ENCODE data around the gene NGLY1. TPM values are rescaled to one million over a fixed set of nuclear protein-coding genes. Genes with fewer than 3 reads are reported as not detected.

Gene NGLY1
- total and polyA plus RNA-seq, 9 of the 15 experiments (the other 6 are each of a cell fraction or from before 2014, with no cell fraction given): 52.2 to 124 (median 87.6) TPM

DNA sequence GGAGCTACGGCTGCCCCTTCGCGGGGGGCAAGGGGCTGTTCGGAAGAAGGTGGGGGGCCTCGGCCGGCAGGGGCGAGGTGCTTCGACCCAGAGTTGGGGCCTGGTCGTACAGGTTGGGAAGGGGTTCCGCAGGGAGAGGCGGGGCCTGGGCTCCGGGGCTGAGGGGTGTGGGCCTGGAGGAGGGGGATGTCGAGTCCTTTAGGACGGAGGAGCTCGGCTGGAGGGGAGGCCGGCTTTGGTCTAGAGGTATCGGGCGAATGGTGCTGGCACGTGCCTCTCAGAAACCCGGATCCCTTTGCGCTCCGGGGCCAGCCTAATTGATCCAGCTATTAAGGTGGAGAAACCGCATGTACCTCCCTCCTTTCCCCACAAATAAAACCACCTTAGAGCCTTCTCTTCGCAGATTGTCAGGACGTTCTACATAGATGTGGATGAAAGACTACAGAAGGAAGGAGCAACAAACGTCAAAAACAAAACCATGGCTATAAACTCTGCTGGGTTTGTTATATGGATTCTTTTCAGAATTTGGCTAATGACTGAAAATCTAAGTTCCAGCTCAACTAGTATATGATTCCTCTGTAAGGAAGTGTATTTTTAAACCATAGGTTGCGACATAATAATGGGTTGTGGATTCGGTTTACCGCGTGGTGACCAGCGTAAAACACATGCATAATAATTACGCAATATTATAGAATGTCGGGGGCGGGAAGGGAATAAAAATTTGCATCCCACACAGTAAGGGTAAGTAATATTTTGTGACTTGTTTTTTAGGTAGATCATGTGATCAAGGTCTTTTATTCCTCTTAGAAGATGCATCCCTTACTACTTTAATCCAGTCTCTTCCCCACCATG, 644 bp upstream of the NGLY1 start (continued):
- TF ChIP-seq TEAD4 (IDR thresholded peaks at IDR 0.05; ENCODE audit: low read length): 0 out of 2 replicates have a peak, but pooled peaks have one; percentile 59
- peak; percentile 79; the same call in 1 of the 2 replicates for TF ChIP-seq TEAD4 (CRISPR knock-in tag; IDR thresholded peaks at IDR 0.05; ENCODE audit: borderline replicate concordance)
- TF ChIP-seq ZNF212 (CRISPR knock-in tag; IDR thresholded peaks at IDR 0.05): 0 out of 2 replicates have a peak, but pooled peaks have one; percentile 11
- peak; percentile 81 for TF ChIP-seq ZSCAN29 (IDR thresholded peaks at IDR 0.05)
- TF ChIP-seq, protein P1, sequence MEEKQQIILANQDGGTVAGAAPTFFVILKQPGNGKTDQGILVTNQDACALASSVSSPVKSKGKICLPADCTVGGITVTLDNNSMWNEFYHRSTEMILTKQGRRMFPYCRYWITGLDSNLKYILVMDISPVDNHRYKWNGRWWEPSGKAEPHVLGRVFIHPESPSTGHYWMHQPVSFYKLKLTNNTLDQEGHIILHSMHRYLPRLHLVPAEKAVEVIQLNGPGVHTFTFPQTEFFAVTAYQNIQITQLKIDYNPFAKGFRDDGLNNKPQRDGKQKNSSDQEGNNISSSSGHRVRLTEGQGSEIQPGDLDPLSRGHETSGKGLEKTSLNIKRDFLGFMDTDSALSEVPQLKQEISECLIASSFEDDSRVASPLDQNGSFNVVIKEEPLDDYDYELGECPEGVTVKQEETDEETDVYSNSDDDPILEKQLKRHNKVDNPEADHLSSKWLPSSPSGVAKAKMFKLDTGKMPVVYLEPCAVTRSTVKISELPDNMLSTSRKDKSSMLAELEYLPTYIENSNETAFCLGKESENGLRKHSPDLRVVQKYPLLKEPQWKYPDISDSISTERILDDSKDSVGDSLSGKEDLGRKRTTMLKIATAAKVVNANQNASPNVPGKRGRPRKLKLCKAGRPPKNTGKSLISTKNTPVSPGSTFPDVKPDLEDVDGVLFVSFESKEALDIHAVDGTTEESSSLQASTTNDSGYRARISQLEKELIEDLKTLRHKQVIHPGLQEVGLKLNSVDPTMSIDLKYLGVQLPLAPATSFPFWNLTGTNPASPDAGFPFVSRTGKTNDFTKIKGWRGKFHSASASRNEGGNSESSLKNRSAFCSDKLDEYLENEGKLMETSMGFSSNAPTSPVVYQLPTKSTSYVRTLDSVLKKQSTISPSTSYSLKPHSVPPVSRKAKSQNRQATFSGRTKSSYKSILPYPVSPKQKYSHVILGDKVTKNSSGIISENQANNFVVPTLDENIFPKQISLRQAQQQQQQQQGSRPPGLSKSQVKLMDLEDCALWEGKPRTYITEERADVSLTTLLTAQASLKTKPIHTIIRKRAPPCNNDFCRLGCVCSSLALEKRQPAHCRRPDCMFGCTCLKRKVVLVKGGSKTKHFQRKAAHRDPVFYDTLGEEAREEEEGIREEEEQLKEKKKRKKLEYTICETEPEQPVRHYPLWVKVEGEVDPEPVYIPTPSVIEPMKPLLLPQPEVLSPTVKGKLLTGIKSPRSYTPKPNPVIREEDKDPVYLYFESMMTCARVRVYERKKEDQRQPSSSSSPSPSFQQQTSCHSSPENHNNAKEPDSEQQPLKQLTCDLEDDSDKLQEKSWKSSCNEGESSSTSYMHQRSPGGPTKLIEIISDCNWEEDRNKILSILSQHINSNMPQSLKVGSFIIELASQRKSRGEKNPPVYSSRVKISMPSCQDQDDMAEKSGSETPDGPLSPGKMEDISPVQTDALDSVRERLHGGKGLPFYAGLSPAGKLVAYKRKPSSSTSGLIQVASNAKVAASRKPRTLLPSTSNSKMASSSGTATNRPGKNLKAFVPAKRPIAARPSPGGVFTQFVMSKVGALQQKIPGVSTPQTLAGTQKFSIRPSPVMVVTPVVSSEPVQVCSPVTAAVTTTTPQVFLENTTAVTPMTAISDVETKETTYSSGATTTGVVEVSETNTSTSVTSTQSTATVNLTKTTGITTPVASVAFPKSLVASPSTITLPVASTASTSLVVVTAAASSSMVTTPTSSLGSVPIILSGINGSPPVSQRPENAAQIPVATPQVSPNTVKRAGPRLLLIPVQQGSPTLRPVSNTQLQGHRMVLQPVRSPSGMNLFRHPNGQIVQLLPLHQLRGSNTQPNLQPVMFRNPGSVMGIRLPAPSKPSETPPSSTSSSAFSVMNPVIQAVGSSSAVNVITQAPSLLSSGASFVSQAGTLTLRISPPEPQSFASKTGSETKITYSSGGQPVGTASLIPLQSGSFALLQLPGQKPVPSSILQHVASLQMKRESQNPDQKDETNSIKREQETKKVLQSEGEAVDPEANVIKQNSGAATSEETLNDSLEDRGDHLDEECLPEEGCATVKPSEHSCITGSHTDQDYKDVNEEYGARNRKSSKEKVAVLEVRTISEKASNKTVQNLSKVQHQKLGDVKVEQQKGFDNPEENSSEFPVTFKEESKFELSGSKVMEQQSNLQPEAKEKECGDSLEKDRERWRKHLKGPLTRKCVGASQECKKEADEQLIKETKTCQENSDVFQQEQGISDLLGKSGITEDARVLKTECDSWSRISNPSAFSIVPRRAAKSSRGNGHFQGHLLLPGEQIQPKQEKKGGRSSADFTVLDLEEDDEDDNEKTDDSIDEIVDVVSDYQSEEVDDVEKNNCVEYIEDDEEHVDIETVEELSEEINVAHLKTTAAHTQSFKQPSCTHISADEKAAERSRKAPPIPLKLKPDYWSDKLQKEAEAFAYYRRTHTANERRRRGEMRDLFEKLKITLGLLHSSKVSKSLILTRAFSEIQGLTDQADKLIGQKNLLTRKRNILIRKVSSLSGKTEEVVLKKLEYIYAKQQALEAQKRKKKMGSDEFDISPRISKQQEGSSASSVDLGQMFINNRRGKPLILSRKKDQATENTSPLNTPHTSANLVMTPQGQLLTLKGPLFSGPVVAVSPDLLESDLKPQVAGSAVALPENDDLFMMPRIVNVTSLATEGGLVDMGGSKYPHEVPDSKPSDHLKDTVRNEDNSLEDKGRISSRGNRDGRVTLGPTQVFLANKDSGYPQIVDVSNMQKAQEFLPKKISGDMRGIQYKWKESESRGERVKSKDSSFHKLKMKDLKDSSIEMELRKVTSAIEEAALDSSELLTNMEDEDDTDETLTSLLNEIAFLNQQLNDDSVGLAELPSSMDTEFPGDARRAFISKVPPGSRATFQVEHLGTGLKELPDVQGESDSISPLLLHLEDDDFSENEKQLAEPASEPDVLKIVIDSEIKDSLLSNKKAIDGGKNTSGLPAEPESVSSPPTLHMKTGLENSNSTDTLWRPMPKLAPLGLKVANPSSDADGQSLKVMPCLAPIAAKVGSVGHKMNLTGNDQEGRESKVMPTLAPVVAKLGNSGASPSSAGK (IDR thresholded peaks at IDR 0.05): peak; percentile 97
- 0 out of 2 replicates have a peak, but pooled peaks have one; percentile 22 for TF ChIP-seq HCFC1 (IDR thresholded peaks at IDR 0.05; ENCODE audit: low read depth, low read length)
- no peak for TF ChIP-seq ERF (CRISPR knock-in tag; IDR thresholded peaks at IDR 0.05)
- TF ChIP-seq TRIM24 (IDR thresholded peaks at IDR 0.05): peak; percentile 10 to 32; a peak in 1 of 4 replicates
- TF ChIP-seq LARP7 (IDR thresholded peaks at IDR 0.05): 0 out of 2 replicates have a peak, but pooled peaks have one; percentile 36
- no peak for TF ChIP-seq ARHGAP35 (IDR thresholded peaks at IDR 0.05; ENCODE audit: partially characterized antibody)
- TF ChIP-seq CBX5 (IDR thresholded peaks at IDR 0.05; ENCODE audit: borderline replicate concordance, low read depth): no peak
